DMS114 treated with DMSO at 0.1 percent for 48 hours (cell line): Measurements from ENCODE around the gene HOXB4.

Experiments
- DNase-seq: peaks from one replicate; lab custom pipeline; 2025; ENCODE audit not compliant: unreplicated experiment; lab: John Stamatoyannopoulos, UW

Gene HOXB4

GRCh38 chr17:48590607-48591161, 12.5 kb upstream of the HOXB4 start:
- no peak for DNase-seq

DNA sequence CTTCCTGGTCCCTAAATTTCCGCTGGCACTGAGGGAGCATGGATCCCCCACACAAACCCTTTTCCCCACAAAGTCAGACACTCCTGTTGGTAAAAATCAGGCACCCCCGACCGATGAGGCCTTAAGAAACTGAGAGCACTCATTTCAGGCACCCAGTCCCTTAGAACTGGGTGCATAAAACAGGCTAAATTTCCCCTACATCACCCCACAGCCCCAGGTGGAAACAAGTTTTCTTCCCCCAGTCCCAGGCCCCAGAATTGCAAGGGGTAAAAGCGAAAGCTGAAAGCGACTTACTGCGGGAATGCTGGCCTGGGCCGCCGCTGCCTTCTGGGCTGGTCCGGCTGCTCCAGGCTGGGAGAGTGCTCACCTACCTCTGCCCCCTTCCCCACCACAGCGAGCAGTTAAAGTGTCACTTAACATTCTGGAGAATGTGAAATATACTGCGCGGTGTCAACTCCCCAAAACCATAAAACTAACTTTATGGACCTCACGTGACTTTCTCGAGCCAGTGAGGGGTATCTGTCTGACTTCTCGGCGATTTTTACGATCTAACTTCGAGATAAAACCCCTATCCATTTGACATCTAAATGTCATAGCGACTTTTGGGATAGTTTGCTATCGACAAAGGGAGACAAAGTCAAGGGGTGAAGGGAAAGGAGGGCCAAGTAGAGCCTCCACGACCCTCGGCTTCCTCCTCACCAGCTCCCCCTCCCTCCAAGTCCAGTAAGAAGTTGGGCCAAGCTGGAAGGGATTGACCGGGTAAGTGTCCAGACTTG, 11.9 kb upstream of the HOXB4 start, which contains the start of gene HOXB3:
TSS of gene HOXB3 (minus strand) at position 411 of the 776 bp plus-strand sequence. CDS start 37,767 bp downstream, outside the sequence.
- DNase-seq = no peak

GRCh38 chr17:48589060-48589830, 11.1 kb upstream of the HOXB4 start:
- no peak for DNase-seq

DNA sequence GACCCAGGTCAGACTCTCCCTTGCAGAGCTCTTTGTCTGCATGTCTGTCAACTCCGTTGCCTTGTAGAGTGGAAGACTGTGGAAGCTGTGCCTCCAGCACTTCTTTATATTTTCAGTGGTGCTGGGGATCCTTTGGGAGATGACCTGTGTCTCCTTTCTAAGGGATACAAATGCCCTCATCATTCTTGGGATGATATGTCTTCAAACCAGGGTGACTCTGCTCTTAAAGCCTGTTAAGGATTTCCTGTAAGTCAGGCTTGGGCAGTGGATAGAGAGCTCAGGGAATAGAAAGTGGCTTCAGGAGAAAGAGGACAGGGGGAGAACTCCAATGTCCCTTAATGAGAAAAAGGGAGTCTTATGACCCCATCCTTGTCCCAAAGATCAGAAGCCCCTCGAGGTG, 10.4 kb upstream of the HOXB4 start:
- no peak for DNase-seq

DNA sequence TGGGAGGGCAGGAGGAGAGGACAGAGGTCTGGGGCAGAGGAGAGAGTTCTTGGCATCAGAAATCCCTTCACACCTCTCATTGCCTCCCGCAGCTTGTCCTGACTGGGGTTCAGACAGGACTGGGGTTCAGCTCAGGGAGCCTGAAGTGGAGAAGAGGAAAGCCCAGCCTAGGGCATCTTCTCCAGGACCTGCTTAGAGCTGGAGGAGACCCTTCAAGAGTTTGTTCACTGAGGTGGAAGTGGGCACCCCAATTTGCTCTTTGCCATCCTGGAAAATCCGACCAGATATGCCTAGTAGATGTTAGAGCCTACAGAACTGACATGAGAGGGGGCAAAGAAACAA, 9.9 kb upstream of the HOXB4 start:
- DNase-seq = no peak

DNA sequence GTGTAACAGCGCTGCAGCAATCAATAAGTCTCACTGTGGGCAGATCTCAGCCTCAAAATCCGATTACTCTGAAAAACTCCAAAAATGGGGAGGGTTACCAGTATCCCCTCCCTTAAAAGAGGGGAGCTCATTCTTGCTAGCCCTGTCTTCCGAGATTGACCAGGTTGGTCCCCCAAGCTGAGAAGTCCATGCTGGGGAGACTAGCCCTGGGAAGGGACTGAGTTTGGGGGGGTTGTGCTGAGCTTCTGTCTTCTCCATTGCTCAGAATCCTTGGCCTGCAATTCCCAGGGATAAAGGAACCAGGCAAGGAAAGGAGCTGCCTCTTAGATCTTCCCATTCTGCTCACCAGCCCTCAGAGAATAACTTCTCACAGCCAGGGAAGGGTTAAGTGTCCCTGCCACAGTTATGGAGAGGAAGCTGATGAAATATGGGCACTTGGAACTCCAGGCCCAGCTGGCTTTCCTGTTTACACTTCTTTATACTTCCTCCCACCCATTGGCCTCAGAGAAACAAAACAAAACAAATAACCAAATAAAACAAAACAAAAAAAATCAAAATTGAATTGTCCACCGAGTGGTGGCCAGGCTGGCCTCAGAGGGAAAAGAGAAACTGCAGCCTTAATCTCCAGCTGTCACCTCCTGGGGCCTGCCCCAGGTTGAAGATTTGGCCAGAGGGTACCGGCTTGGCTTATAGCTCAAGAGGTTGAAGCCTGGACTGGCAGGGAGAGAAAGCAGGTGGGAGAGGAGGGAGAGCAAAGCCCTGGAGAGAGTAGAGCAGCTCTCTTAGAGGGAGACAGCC, 9.3 kb upstream of the HOXB4 start:
- DNase-seq = no peak

DNA sequence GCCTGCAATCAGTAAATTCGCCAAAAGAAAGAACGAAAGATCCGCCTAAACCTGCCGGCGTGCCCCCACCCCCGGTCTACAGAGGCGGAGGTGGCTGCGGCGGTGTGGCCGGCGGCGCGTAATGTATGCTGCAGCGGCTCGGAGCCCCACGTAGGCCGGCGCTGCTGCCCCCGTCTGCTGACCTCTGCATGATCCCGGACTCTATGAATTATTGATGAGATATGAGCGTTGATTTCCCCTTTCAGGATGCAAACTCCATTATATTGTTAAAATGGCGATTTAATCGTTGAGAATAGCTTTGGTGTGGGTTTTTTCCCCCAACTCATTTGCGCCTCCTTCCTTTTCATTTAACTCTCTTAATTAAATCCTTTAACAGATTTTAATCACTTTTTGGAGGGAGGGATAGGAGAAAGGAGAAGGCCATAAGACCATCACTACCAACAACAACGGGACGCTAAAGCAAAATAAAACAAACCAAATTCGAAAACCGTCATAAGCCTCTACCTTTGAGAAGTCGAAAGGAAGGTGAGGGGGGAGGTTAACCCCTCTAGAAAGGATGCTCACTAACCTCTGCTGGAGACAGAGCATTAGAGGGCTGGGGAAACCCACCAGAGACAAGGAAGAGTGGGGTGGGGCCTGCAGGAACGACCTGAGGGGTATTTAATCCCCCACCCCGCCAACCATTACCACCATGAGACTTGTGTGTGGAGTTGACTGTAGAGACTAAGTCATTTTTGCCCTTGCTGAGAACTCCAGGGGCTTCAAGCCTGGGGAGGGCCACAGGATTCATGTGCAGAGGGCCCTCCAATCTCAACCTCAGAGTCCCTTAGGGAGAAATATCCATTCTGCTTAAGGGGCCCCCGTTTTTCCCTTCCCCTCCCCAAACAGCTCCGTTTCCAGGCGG, 8.5 kb upstream of the HOXB4 start:
- no peak for DNase-seq

GRCh38 chr17:48584223-48584741, 6.1 kb upstream of the HOXB4 start:
- no peak for DNase-seq

DNA sequence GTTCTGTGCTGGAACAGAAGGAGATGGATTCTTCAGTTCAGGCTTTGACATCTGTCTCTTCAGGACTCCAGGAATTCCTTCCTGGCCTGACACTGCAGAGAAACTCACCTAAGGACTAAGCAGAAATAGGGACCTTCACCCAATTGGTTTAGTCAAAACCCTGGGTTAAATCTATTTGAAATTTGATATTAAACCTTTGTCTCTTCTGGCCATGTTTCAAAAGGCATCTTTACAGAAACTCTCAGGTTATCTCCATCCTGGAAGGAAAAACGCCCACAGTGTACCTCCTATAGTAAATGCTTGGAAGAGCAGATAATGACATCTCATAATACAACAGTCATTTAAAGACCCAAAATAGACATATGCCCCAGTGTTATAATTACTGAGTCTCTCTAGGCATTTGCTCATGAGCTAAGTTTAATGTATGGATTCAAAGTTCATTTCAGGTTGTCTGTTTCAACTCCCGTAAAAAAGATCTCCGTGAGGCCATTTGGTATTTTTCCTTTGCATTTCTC, 5.6 kb upstream of the HOXB4 start:
- DNase-seq = no peak

GRCh38 chr17:48582750-48583069, 4.6 kb upstream of the HOXB4 start:
- no peak for DNase-seq

DNA sequence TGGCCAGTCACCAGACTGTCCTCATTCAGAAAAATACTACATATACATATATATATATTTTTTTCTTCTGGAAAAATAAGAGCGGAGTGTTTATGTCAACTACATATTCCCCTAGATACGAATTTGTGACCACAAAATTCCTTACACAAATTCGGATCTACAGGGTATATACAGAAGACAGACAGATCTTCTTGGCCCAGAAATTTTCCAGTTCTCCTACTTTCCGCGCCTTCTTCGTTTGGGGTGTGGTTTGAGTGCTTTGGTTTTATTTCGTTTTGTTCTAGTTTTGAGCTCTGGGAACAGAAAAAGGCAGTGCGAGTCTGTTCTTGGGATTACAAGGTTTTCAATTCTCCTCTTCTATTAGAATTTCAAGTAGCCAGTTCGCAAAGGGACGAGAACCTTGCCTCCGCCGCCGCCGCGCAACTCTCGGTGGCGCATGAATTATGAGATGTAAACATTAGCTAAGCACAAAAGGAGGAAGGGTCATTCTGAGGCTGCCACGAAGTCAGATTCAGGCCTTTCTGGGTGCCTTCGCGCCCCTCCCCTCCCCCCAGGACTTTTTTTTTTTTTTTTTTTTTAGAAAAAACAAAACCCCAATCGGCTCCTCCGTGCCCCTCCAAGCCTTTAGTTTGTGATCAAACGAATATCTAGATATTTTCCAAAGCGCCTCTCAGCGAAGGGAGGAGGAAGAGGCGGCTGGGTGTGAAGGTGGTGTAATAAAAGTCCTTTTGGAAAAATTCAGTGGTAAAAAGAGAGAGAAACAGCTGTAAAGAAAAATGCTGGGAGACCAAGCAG, 1.8 kb upstream of the HOXB4 start:
- DNase-seq = peak; percentile 50

DNA sequence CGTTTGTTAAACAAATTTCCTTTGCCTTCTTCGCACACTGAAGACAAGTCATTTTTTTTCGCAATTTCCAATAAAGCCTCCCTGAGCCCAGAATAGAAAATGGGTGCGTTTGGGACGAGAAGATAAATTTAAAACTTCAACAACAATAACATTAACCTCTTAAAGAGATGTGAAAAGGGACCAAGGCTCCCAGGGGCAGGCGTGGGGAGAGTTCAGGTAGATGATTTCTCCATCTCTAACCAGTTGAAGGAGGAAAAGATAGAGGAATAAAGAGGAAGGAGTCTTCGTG, 1.3 kb upstream of the HOXB4 start:
- no peak for DNase-seq

- no peak for DNase-seq
Observed at GRCh38 chr17:48578616-48579470, 693 bp upstream of the HOXB4 start.

GRCh38 chr17:48577330-48577945, 712 bp downstream of the HOXB4 start:
- peak; percentile 25 for DNase-seq

DNA sequence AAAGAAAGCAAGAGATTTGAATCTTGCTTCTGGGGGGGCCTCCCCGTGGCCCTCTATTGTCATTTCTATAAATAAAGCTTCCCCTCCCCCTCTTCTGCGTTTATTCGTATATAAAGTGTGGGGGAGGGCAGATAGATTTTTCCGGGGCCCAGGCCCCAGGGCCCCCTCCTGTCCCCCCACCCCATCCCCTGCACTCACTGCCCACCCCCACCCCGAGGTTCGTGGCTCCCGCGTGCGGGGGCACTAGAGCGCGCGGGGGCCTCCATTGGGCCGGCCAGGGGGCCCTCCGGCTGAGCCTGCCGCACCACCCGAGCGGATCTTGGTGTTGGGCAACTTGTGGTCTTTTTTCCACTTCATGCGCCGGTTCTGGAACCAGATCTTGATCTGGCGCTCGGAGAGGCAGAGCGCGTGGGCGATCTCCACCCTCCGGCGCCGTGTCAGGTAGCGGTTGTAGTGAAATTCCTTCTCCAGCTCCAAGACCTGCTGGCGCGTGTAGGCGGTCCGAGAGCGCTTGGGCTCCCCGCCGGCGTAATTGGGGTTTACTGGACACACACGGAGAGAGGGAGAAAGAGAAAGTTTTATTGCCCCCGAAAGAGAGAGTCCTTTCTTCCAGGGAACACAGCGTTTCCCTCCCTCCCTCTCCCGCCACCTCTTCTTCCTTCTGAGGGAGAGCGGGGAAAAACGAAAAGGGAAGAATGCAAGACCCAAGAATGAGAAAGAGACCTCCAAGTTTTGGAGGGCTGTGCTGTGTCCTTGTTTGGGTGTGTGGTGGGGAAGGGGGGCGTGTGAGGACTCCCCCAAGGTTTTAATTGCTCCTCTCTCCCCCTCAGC, 1.5 kb downstream of the HOXB4 start:
- no peak for DNase-seq

- no peak for DNase-seq
Observed at GRCh38 chr17:48575673-48576478, 2.3 kb downstream of the HOXB4 start.
